Measurements from ENCODE around the gene TRIM29.

DNA sequence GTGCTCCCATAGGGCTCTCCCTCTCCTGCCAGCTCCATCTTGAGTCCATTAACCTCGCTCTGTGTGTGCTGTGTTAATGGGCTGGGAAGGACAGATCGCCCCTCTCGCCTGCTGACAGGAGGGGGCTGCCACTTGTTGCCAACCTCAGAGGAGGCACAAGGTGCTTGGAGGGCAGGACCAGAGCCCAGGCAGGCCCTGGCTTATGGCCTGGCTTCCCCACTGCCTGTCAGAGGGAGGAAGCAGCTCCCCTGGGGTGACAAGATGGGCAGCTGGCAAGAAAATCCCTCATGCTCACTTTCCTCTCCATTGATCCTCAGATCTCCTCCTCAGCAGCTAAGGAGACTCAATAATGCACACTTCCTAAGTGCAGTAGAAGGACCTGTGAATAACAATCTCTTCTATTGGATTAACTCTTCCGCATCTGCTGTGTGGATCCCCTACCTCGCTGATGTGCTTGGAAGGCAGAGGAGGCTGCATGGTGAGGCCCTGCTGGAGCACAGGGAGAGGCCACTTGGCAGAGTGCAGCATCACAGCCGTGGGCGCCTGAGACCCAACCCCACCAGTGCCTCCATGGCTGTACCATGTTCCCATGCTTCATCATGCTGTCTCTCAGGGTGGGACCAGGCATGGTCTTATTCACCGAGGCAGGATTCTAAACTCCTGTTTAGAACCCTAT lies 70.3 kb downstream of the TRIM29 start:
- no peak for TF ChIP-seq POLR2A (IDR thresholded peaks at IDR 0.05)
- no peak for TF ChIP-seq CTCF (IDR thresholded peaks at IDR 0.05)
